ENCODE data around the gene ITGAX. TPM values are rescaled to one million over a fixed set of nuclear protein-coding genes. Genes with fewer than 3 reads are reported as not detected.

ITGAX gene
- total and polyA plus RNA-seq, 10 donors: 8.9 to 330 (median 123) TPM

- 88 to 94% (median 90%) methylated on average over 7 of the region's 7 CpGs for WGBS, 5 donors
- Histone ChIP-seq H3K4me1 (peaks cover 0 to 61% (median 16%) of the 10 kb centered on the region in 6 donors), H3K4me3 (no peak overlapping the region), H3K27me3 (replicated peaks in 1 of 7) (no peaks in the 10 kb centered on the region), H3K36me3 (peaks cover 0 to 37% (median 0%) of the 10 kb centered on the region in 6 donors), H3K27ac (peak overlapping the region in 2 of 8 donors; percentile 23 to 37), H3K9me3 (no peaks in the 10 kb centered on the region)
- DNase-seq: no peak
- TF ChIP-seq POLR2A (IDR thresholded peaks at IDR 0.05) (no peak), POLR2AphosphoS5 (IDR thresholded peaks at IDR 0.05) (no peak)
- intact Hi-C loops (cut with DNase I; ENCODE audit: low total_unique reads): no loop called here
Observed at GRCh38 chr16:31365131-31365865, 10.3 kb downstream of the ITGAX start.

GRCh38 chr16:31367853-31368252 lies 12.9 kb downstream of the ITGAX start:
- intact Hi-C loops (cut with DNase I; ENCODE audit: low total_unique reads): no loop called here

GRCh38 chr16:31371008-31371407 lies 16.0 kb downstream of the ITGAX start:
- intact Hi-C loops (cut with DNase I; ENCODE audit: low total_unique reads): no loop called here
- peaks cover 0 to 31% (median 15%) of the 10 kb centered on the region in 6 donors for H3K4me1 ChIP-seq
- no peak overlapping the region for H3K27ac ChIP-seq
- no peak for DNase-seq
- peaks cover 0 to 12% (median 3%) of the 10 kb centered on the region in 8 donors for H3K9me3 ChIP-seq
- peaks cover 0 to 56% (median 2%) of the 10 kb centered on the region in 6 donors for H3K36me3 ChIP-seq
- no peak for TF ChIP-seq CTCF (IDR thresholded peaks at IDR 0.05 in 8 of 11, conservative IDR thresholded peaks at IDR 0.05 in 3 of 11)
- no peak for TF ChIP-seq POLR2AphosphoS5 (IDR thresholded peaks at IDR 0.05)
- TF ChIP-seq POLR2A (IDR thresholded peaks at IDR 0.05): no peak
- 91 to 97% (median 93%) methylated on average over 9 to 12 of the region's 12 CpGs for WGBS, 5 donors
- peaks cover 0 to 6% (median 0%) of the 10 kb centered on the region in 7 donors for H3K27me3 ChIP-seq (replicated peaks in 1 of 7)
- H3K4me3 ChIP-seq: no peak overlapping the region

More at GRCh38 chr16:31367853-31368252, 12.9 kb downstream of the ITGAX start:
- H3K4me3 ChIP-seq: peak overlapping the region in 1 of 8 donors; percentile 19
- 18 to 32% (median 24%) methylated on average over 3 of the region's 3 CpGs for WGBS, 5 donors
- no peaks in the 10 kb centered on the region for H3K27me3 ChIP-seq (replicated peaks in 1 of 7)
- DNase-seq: no peak
- peak in 2 of 3 donors; percentile 17 to 65 for TF ChIP-seq POLR2AphosphoS5 (IDR thresholded peaks at IDR 0.05)
- TF ChIP-seq POLR2A (IDR thresholded peaks at IDR 0.05): no peak
- no peak for TF ChIP-seq CTCF (IDR thresholded peaks at IDR 0.05 in 8 of 11, conservative IDR thresholded peaks at IDR 0.05 in 3 of 11)
- peak overlapping the region in 6 of 8 donors; percentile 61 to 85 (median 73) for H3K27ac ChIP-seq
- H3K9me3 ChIP-seq: no peaks in the 10 kb centered on the region
- peaks cover 0 to 43% (median 2%) of the 10 kb centered on the region in 6 donors for H3K36me3 ChIP-seq
- peaks cover 0 to 57% (median 16%) of the 10 kb centered on the region in 6 donors for H3K4me1 ChIP-seq

- Histone ChIP-seq H3K27ac (no peak overlapping the region), H3K4me1 (peaks cover 0 to 23% (median 9%) of the 10 kb centered on the region in 6 donors), H3K27me3 (replicated peaks in 1 of 7) (peaks cover 0 to 6% (median 0%) of the 10 kb centered on the region in 7 donors), H3K4me3 (no peak overlapping the region), H3K36me3 (peaks cover 0 to 62% (median 3%) of the 10 kb centered on the region in 6 donors), H3K9me3 (peaks cover 0 to 12% (median 3%) of the 10 kb centered on the region in 8 donors)
- no peak for DNase-seq
- intact Hi-C loops (cut with DNase I; ENCODE audit: low total_unique reads): no loop called here
- WGBS, 5 donors: 80 to 85% (median 82%) methylated on average over 42 of the region's 42 CpGs
- TF ChIP-seq CTCF (IDR thresholded peaks at IDR 0.05 in 8 of 11, conservative IDR thresholded peaks at IDR 0.05 in 3 of 11): no peak
- TF ChIP-seq POLR2AphosphoS5 (IDR thresholded peaks at IDR 0.05): peak in 1 of 3 donors; percentile 6
- no peak for TF ChIP-seq POLR2A (IDR thresholded peaks at IDR 0.05)
Observed at GRCh38 chr16:31371619-31372484, 16.9 kb downstream of the ITGAX start.
